Measurements from ENCODE around the gene ARSJ.

DNA sequence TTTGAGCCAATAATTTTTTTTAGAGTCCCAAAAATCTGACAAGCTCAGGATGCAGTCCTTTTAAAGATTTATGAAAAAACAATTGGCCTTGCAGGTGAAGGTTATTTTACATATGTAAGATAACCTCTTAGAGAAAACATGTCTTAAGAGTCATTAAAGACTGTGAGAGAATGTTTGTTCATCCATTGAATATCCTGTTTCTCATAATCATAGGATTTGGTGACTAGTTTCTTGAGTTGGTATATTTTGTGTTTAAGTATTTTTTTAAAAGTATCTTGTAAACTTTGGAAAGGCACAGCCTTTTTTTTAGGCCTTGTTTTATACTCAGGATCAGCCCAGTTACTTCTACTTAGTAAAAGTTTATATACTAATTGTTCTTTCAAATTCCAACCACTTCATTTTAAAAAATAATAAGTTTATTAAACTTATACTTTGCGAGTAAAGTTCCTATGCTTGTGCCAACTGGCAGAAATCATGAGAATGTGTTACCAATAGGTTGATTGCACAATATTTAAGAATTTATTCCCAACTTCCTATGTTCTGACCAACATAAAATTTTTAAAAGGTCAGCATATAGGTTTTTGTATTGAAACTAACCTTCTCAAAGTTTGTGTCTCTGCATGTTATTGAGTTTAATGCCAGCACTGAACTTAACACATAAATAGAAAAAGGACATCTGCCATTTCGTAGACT lies 40.0 kb upstream of the ARSJ start:
- no peak for TF ChIP-seq CTCF (IDR thresholded peaks at IDR 0.05)
- no peak for TF ChIP-seq SIN3A (IDR thresholded peaks at IDR 0.05; ENCODE audit: borderline replicate concordance, insufficient read depth, low read depth, low read length)
- TF ChIP-seq, protein P1, sequence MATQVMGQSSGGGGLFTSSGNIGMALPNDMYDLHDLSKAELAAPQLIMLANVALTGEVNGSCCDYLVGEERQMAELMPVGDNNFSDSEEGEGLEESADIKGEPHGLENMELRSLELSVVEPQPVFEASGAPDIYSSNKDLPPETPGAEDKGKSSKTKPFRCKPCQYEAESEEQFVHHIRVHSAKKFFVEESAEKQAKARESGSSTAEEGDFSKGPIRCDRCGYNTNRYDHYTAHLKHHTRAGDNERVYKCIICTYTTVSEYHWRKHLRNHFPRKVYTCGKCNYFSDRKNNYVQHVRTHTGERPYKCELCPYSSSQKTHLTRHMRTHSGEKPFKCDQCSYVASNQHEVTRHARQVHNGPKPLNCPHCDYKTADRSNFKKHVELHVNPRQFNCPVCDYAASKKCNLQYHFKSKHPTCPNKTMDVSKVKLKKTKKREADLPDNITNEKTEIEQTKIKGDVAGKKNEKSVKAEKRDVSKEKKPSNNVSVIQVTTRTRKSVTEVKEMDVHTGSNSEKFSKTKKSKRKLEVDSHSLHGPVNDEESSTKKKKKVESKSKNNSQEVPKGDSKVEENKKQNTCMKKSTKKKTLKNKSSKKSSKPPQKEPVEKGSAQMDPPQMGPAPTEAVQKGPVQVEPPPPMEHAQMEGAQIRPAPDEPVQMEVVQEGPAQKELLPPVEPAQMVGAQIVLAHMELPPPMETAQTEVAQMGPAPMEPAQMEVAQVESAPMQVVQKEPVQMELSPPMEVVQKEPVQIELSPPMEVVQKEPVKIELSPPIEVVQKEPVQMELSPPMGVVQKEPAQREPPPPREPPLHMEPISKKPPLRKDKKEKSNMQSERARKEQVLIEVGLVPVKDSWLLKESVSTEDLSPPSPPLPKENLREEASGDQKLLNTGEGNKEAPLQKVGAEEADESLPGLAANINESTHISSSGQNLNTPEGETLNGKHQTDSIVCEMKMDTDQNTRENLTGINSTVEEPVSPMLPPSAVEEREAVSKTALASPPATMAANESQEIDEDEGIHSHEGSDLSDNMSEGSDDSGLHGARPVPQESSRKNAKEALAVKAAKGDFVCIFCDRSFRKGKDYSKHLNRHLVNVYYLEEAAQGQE (IDR thresholded peaks at IDR 0.05; ENCODE audit: insufficient read depth in 1 of 2, low read depth in 2 of 2, low read length in 1 of 2), result no peak
- TF ChIP-seq POLR2AphosphoS5 (IDR thresholded peaks at IDR 0.05; ENCODE audit: low read depth, low read length), result no peak
- no peak for TF ChIP-seq TCF7L2 (IDR thresholded peaks at IDR 0.05; ENCODE audit: low read depth, low read length)

All from Panc1 (cell line).